ENCODE measurements around the gene ASCL2.

GRCh38 chr11:2262301-2263070 is 7.9 kb downstream of the ASCL2 start:
- TF ChIP-seq GATA3 (IDR thresholded peaks at IDR 0.05; ENCODE audit: low read depth, low read length) (no peak), GATA2 (IDR thresholded peaks at IDR 0.05; ENCODE audit: low read depth, low read length) (no peak)

Data from SH-SY5Y (cell line).